OCI-LY1 (cell line): ENCODE results near the gene DYNC1I1.

Experiments used
- H2AFZ ChIP-seq: fragments of 200-600 bp; sonication (generic), shearing (Covaris generic); 2 replicates; pipeline ENCODE4 v1.6.0; 2014; ENCODE audit warnings: antibody characterized with exemption, mild to moderate bottlenecking, low read length
- H3F3A ChIP-seq: fragments of 200-600 bp; sonication (generic), shearing (Covaris generic); 2 replicates; pipeline ENCODE4 v1.6.0; 2014; ENCODE audit warnings: mild to moderate bottlenecking, antibody characterized with exemption, low read length, moderate library complexity; ENCODE audit not compliant: insufficient read depth
- H3K27ac ChIP-seq: fragments of 200-600 bp; sonication (generic); 2 replicates; pipeline ENCODE4 v1.5.1; 2014; ENCODE audit warnings: low read length, mixed run types, mild to moderate bottlenecking, low read depth; ENCODE audit not compliant: poor library complexity, severe bottlenecking
- H3K27me3 ChIP-seq: fragments of 200-600 bp; sonication (generic); 2 replicates; pipeline ENCODE4 v1.6.0; 2014; ENCODE audit warnings: antibody characterized with exemption, mild to moderate bottlenecking, low read length, moderate library complexity; ENCODE audit not compliant: insufficient read depth
- H3K36me3 ChIP-seq: fragments of 200-600 bp; sonication (generic); 2 replicates; pipeline ENCODE4 v1.6.1; 2014; ENCODE audit warnings: mild to moderate bottlenecking, antibody characterized with exemption, low read length, moderate library complexity, mixed read lengths; ENCODE audit not compliant: insufficient read depth
- H3K4me1 ChIP-seq: fragments of 200-600 bp; sonication (generic); 2 replicates; pipeline ENCODE4 v1.5.1; 2014; ENCODE audit warnings: mild to moderate bottlenecking, low read length, moderate library complexity; ENCODE audit not compliant: insufficient read depth, severe bottlenecking
- H3K4me2 ChIP-seq: fragments of 200-600 bp; sonication (generic), shearing (Covaris generic); 2 replicates; pipeline ENCODE4 v1.6.1; 2014; ENCODE audit warnings: low read length
- H3K4me3 ChIP-seq: fragments of 200-600 bp; sonication (generic); 2 replicates; pipeline ENCODE4 v1.5.1; 2014; ENCODE audit warnings: low read length, low read depth, mild to moderate bottlenecking, mixed read lengths; ENCODE audit not compliant: poor library complexity, severe bottlenecking
- H3K79me2 ChIP-seq: fragments of 200-600 bp; shearing (Covaris generic); 2 replicates; pipeline ENCODE4 v1.6.1; 2016; ENCODE audit warnings: mixed run types, low read length, mixed read lengths; ENCODE audit not compliant: insufficient read depth
- H3K9ac ChIP-seq: fragments of 200-600 bp; sonication (generic), shearing (Covaris generic); 2 replicates; pipeline ENCODE4 v1.6.1; 2014; ENCODE audit warnings: mild to moderate bottlenecking, low read length, mixed read lengths
- H3K9me2 ChIP-seq: fragments of 200-600 bp; sonication (generic), shearing (Covaris generic); 2 replicates; pipeline ENCODE4 v1.6.1; 2014; ENCODE audit warnings: low read depth, mild to moderate bottlenecking, low read length, mixed read lengths
- H3K9me3 ChIP-seq: fragments of 200-600 bp; shearing (Covaris generic); 2 replicates; pipeline ENCODE4 v1.6.1; 2014; ENCODE audit warnings: low read length, mixed read lengths
- H4K20me1 ChIP-seq: fragments of 200-600 bp; sonication (generic), shearing (Covaris generic); 2 replicates; pipeline ENCODE4 v1.6.0; 2016; ENCODE audit warnings: mild to moderate bottlenecking, low read length; ENCODE audit not compliant: insufficient read depth
- EZH2 ChIP-seq: fragments of 200-600 bp; sonication (generic), shearing (Covaris generic); IDR thresholded peaks from 2 replicates; pipeline ENCODE4 v1.8.0; 2017; ENCODE audit warnings: borderline replicate concordance, mixed run types, mild to moderate bottlenecking, antibody characterized with exemption, low read length, moderate library complexity, mixed read lengths
- TF ChIP-seq, protein P1 (sequence below): fragments of 200-600 bp; sonication (generic), shearing (Covaris generic); IDR thresholded peaks from 2 replicates; pipeline ENCODE4 v1.5.1; 2017; ENCODE audit warnings: mild to moderate bottlenecking, antibody characterized with exemption, low read length, moderate library complexity, mixed read lengths

The DYNC1I1 gene

GRCh38 chr7:96045919-96046318 lies 273.6 kb downstream of the DYNC1I1 start:
- no peak overlapping the region for H3K4me3 ChIP-seq
- TF ChIP-seq, protein P1, sequence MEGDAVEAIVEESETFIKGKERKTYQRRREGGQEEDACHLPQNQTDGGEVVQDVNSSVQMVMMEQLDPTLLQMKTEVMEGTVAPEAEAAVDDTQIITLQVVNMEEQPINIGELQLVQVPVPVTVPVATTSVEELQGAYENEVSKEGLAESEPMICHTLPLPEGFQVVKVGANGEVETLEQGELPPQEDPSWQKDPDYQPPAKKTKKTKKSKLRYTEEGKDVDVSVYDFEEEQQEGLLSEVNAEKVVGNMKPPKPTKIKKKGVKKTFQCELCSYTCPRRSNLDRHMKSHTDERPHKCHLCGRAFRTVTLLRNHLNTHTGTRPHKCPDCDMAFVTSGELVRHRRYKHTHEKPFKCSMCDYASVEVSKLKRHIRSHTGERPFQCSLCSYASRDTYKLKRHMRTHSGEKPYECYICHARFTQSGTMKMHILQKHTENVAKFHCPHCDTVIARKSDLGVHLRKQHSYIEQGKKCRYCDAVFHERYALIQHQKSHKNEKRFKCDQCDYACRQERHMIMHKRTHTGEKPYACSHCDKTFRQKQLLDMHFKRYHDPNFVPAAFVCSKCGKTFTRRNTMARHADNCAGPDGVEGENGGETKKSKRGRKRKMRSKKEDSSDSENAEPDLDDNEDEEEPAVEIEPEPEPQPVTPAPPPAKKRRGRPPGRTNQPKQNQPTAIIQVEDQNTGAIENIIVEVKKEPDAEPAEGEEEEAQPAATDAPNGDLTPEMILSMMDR = no peak
- TF ChIP-seq EZH2 = no peak
- no peaks in the 10 kb centered on the region for H3K9me3 ChIP-seq
- H3K27me3 ChIP-seq = no peaks in the 10 kb centered on the region
- no peak overlapping the region for H3K9ac ChIP-seq
- H4K20me1 ChIP-seq = no peaks in the 10 kb centered on the region
- H3K27ac ChIP-seq = no peak overlapping the region
- no peaks in the 10 kb centered on the region for H3K36me3 ChIP-seq
- no peaks in the 10 kb centered on the region for H3K79me2 ChIP-seq
- no peak overlapping the region for H2AFZ ChIP-seq
- no peaks in the 10 kb centered on the region for H3K9me2 ChIP-seq
- no peak overlapping the region for H3K4me2 ChIP-seq
- H3F3A ChIP-seq = no peaks in the 10 kb centered on the region
- no peaks in the 10 kb centered on the region for H3K4me1 ChIP-seq

DNA sequence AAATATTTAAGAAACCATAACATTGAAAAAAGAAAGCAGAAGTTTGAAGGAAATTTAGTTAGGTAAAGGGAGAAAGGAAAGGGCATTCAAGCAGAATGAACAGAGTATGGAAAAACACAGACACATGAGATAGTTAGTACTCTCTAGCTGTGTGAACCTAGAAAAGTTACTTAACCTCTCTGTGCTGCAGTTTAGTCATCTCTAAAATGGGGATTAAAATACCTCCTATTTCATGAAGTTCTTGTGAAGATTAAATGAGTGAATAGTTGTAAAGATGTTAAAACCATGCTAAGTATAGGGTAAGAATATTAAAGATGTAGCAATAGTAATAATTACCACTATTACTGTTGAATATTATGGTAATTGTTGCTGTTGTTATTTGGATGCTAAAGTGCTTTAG lies 279.9 kb downstream of the DYNC1I1 start:
- Histone ChIP-seq H3K27me3 (no peaks in the 10 kb centered on the region), H3F3A (no peaks in the 10 kb centered on the region)
- no peak for TF ChIP-seq EZH2
- TF ChIP-seq, protein P1 = no peak

DNA sequence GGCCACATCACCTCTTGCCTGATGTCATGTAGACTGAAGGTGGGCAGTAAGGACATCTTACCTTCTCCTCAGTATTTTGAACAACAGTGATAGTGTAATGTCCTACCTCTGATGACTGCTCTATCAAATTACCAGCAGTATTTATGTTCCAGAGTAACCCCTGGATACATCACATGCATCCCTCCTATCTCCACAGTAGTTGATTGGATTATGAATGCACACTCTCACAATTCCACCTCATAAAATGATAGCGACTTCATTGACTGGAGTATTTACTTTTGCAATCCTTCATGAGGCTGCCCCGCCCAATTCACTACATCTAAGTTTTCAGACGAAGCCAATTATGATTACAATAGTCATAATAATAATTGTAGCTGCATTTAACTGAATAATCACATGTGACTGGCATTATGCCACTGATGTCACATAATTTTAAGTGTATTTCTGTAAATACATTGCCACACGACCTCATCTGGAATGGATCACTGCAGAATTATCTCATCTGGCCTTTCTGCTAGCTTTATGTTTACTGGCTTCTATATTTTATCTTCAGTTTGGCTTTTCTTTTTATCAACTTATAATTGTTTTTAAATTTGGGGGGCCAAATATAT lies 280.6 kb downstream of the DYNC1I1 start:
- Histone ChIP-seq H3K4me3 (no peak overlapping the region), H3K9me2 (no peaks in the 10 kb centered on the region), H4K20me1 (no peaks in the 10 kb centered on the region), H3K4me1 (no peaks in the 10 kb centered on the region), H3K36me3 (no peaks in the 10 kb centered on the region), H3K9me3 (no peaks in the 10 kb centered on the region), H3K4me2 (no peak overlapping the region), H2AFZ (no peak overlapping the region), H3K27ac (no peak overlapping the region), H3K79me2 (no peaks in the 10 kb centered on the region), H3K27me3 (no peaks in the 10 kb centered on the region), H3K9ac (no peak overlapping the region), H3F3A (no peaks in the 10 kb centered on the region)
- TF ChIP-seq, protein P1 = no peak
- TF ChIP-seq EZH2 = no peak

More for the DNA sequence above, 279.9 kb downstream of the DYNC1I1 start:
- no peaks in the 10 kb centered on the region for H3K9me2 ChIP-seq
- H3K79me2 ChIP-seq = no peaks in the 10 kb centered on the region
- no peaks in the 10 kb centered on the region for H3K9me3 ChIP-seq
- H3K36me3 ChIP-seq = no peaks in the 10 kb centered on the region
- no peak overlapping the region for H3K4me3 ChIP-seq
- H3K27ac ChIP-seq = no peak overlapping the region
- no peaks in the 10 kb centered on the region for H3K4me1 ChIP-seq
- H4K20me1 ChIP-seq = no peaks in the 10 kb centered on the region
- no peak overlapping the region for H3K4me2 ChIP-seq
- H2AFZ ChIP-seq = no peak overlapping the region
- H3K9ac ChIP-seq = no peak overlapping the region
